Transverse colon (tissue), 4 donors: Measurements from ENCODE around the gene GJB5.

Experiments
- CTCF ChIP-seq, 5 experiments: fragments of 200-600 bp in 3 of 5; fragments of 450-650 bp in 2 of 5; sonication (generic) in 3 of 5; IDR thresholded peaks; 1 replicate in 2 of 5; 2 replicates in 3 of 5; pipeline ENCODE4 v1.5.1; 2016 to 2017; ENCODE audit warnings: antibody characterized with exemption in 5 of 5, inconsistent platforms in 3 of 5, mild to moderate bottlenecking in 2 of 5, moderate library complexity in 1 of 5
- EP300 ChIP-seq: sonication (generic); formaldehyde crosslinking; IDR thresholded peaks from one replicate; pipeline ENCODE4 v1.6.1; 2017; ENCODE audit warnings: antibody characterized with exemption, low read depth
- POLR2A ChIP-seq: fragments of 450-650 bp; IDR thresholded peaks from one replicate; pipeline ENCODE4 v1.6.1; 2016; ENCODE audit warnings: antibody characterized with exemption, mild to moderate bottlenecking, moderate library complexity
- POLR2AphosphoS5 ChIP-seq, 3 donors: sonication (generic); formaldehyde crosslinking; IDR thresholded peaks; one replicate each; pipeline ENCODE4 v1.6.1; 2016; ENCODE audit warnings: antibody characterized with exemption in 3 of 3

- TF ChIP-seq CTCF (IDR thresholded peaks at IDR 0.05) (no peak), POLR2AphosphoS5 (IDR thresholded peaks at IDR 0.05) (no peak), EP300 (no peak), POLR2A (no peak)
Measured at GRCh38 chr1:34785231-34785874, 30.5 kb downstream of the GJB5 start.
